Endothelial cell of umbilical vein (primary cell): ENCODE results near the gene GOLGA1. TPM values are rescaled to one million over a fixed set of nuclear protein-coding genes. Genes with fewer than 3 reads are reported as not detected.

Source experiments
- BruUV-seq: library from RNA; stranded (reverse); fragments of 400-500 nt; replicated peaks from 2 replicates; lab custom pipeline; 2021; lab: Mats Ljungman, UMichigan
- CTCF ChIA-PET: fragments of 300-600, 350-600 bp; sonication (Branson Sonifier 250); formaldehyde crosslinking; loops from one replicate; lab custom pipeline; 2021; ENCODE audit warnings: antibody characterized with exemption, inconsistent platforms; lab: Charles Lee
- POLR2A ChIA-PET: fragments of 300-600, 350-600 bp; sonication (Branson Sonifier 250); formaldehyde crosslinking; loops from one replicate; lab custom pipeline; 2021; ENCODE audit warnings: antibody characterized with exemption, inconsistent platforms; lab: Charles Lee
- DNase-seq: peaks from one replicate; pipeline ENCODE4 v3.0.0-alpha.2; 2011; ENCODE audit warnings: low read depth, low spot score
- FAIRE-seq: peaks from 2 replicates; lab custom pipeline; 2011; peaks lifted over from hg19 to GRCh38; lab: Jason Lieb, UNC
- H2AFZ ChIP-seq: 2 replicates; pipeline ENCODE4 v1.6.0; 2012; ENCODE audit warnings: low read depth, low read length, control low read depth, inconsistent platforms
- H3K27ac ChIP-seq: 2 replicates; pipeline ENCODE4 v1.5.1; 2011; ENCODE audit warnings: low read depth, mild to moderate bottlenecking, control low read depth, low read length, moderate library complexity; ENCODE audit not compliant: insufficient read depth
- H3K27me3 ChIP-seq, 2 experiments: 2 replicates each; pipeline versions ENCODE4 v1.6.0 to v1.6.1; 2011; ENCODE audit warnings: low read length in 2 of 2, mixed read lengths in 1 of 2; ENCODE audit not compliant: control insufficient read depth in 2 of 2, insufficient read depth in 2 of 2
- H3K36me3 ChIP-seq, 2 experiments: 2 replicates in 1 of 2; 3 replicates in 1 of 2; pipeline ENCODE4 v1.5.1; 2011; ENCODE audit warnings: low read length in 2 of 2, mild to moderate bottlenecking in 1 of 2, moderate library complexity in 1 of 2; ENCODE audit not compliant: control insufficient read depth in 2 of 2, insufficient read depth in 2 of 2; ENCODE audit errors: extremely low read depth in 1 of 2
- H3K4me1 ChIP-seq: 3 replicates; pipeline ENCODE4 v1.5.1; 2011; ENCODE audit warnings: mild to moderate bottlenecking, low read length; ENCODE audit not compliant: control insufficient read depth, insufficient read depth; ENCODE audit errors: extremely low read depth
- H3K4me2 ChIP-seq: 2 replicates; pipeline ENCODE4 v1.6.1; 2011; ENCODE audit warnings: low read length, control low read depth, mixed read lengths; ENCODE audit not compliant: insufficient read depth
- H3K4me3 ChIP-seq, 3 experiments: fragments of 200-600 bp in 1 of 3; sonication (generic), shearing (Covaris generic) in 1 of 3; replicated peaks in 1 of 3; 2 replicates each; pipeline ENCODE4 v1.5.1; 2011 to 2016; ENCODE audit warnings: control low read depth in 3 of 3, low read length in 3 of 3, mild to moderate bottlenecking in 2 of 3, inconsistent platforms in 1 of 3, low read depth in 1 of 3, moderate library complexity in 1 of 3; ENCODE audit not compliant: insufficient read depth in 1 of 3
- H3K79me2 ChIP-seq: 2 replicates; pipeline ENCODE4 v1.6.0; 2012; ENCODE audit warnings: low read length, inconsistent platforms; ENCODE audit not compliant: control insufficient read depth, insufficient read depth
- H3K9ac ChIP-seq: replicated peaks from 2 replicates; pipeline ENCODE3; 2011; ENCODE audit warnings: low read length, control low read depth; ENCODE audit not compliant: insufficient read depth; ENCODE audit errors: extremely low read depth
- H3K9me1 ChIP-seq: replicated peaks from 3 replicates; pipeline ENCODE4 v1.6.0; 2011; ENCODE audit warnings: mild to moderate bottlenecking, low read length; ENCODE audit not compliant: control insufficient read depth, insufficient read depth; ENCODE audit errors: extremely low read depth
- H3K9me3 ChIP-seq: replicated peaks from 2 replicates; pipeline ENCODE4 v1.5.1; 2012; ENCODE audit warnings: low read length, inconsistent platforms; ENCODE audit not compliant: control insufficient read depth, insufficient read depth
- H4K20me1 ChIP-seq: replicated peaks from 2 replicates; pipeline ENCODE3; 2011; ENCODE audit warnings: mild to moderate bottlenecking, low read length; ENCODE audit not compliant: control insufficient read depth, insufficient read depth; ENCODE audit errors: extremely low read depth
- CTCF ChIP-seq, 2 donors: IDR thresholded peaks; 1 replicate in 1 of 2; 2 replicates in 1 of 2; pipeline ENCODE4 v1.5.1; 2011; ENCODE audit warnings: low read length in 2 of 2, mild to moderate bottlenecking in 2 of 2, moderate library complexity in 2 of 2, control low read depth in 1 of 2, inconsistent platforms in 1 of 2, low read depth in 1 of 2; ENCODE audit not compliant: insufficient read depth in 1 of 2; ENCODE audit errors: extremely low read depth in 1 of 2
- EZH2 ChIP-seq: IDR thresholded peaks from 2 replicates; pipeline ENCODE4 v1.6.1; 2012; ENCODE audit warnings: borderline replicate concordance, low read depth, mild to moderate bottlenecking, moderate library complexity, low read length, inconsistent platforms; ENCODE audit not compliant: severe bottlenecking
- FOS ChIP-seq: IDR thresholded peaks from 2 replicates; pipeline ENCODE4 v1.6.1; 2011; ENCODE audit warnings: mild to moderate bottlenecking, low read length, moderate library complexity, borderline replicate concordance; ENCODE audit not compliant: insufficient read depth
- GATA2 ChIP-seq: IDR thresholded peaks from 2 replicates; pipeline ENCODE4 v1.7.0; 2011; ENCODE audit warnings: low read depth, mild to moderate bottlenecking, moderate library complexity, mixed read lengths, low read length; ENCODE audit not compliant: insufficient read length, insufficient read depth
- JUN ChIP-seq: IDR thresholded peaks from 2 replicates; pipeline ENCODE4 v1.6.1; 2011; ENCODE audit warnings: borderline replicate concordance, low read depth; ENCODE audit not compliant: insufficient read length, insufficient read depth
- MAX ChIP-seq: IDR thresholded peaks from 2 replicates; pipeline ENCODE4 v1.6.1; 2011; ENCODE audit not compliant: insufficient read depth, insufficient read length
- MYC ChIP-seq: IDR thresholded peaks from one replicate; pipeline ENCODE4 v1.6.1; 2011; ENCODE audit warnings: mild to moderate bottlenecking, low read depth, low read length
- POLR2A ChIP-seq: IDR thresholded peaks from 2 replicates; pipeline ENCODE4 v1.6.1; 2012; ENCODE audit warnings: low read depth, mild to moderate bottlenecking, control low read depth, low read length
- POLR2AphosphoS5 ChIP-seq: IDR thresholded peaks from 2 replicates; pipeline ENCODE4 v1.6.1; 2012; ENCODE audit warnings: low read depth, mild to moderate bottlenecking, control low read depth, low read length, moderate library complexity; ENCODE audit not compliant: insufficient read depth
- dilution Hi-C: fragments of 300-500 bp; cut with MboI; formaldehyde crosslinking; loops from one replicate; pipeline ENCODE4 v1.15.0; 2019; ENCODE audit warnings: low sequenced_read_pairs; ENCODE audit not compliant: extremely low pct_ligation_motif_present
- intact Hi-C: fragments of 100-400 bp; cut with micrococcal nuclease; formaldehyde crosslinking; loops from one replicate; pipeline ENCODE4 v1.10.0; 2022
- polyA plus RNA-seq, 4 experiments: library from polyadenylated mRNA; depleted of rRNA in 3 of 4; stranded (reverse) in 3 of 4; unstranded in 1 of 4; fragments of >200 nt; gene quantifications; 2 replicates each; pipeline versions ENCODE4 v1.2.1 to v1.2.3, GENCODE V29; 2011 to 2012; ENCODE audit warnings: missing spikeins in 1 of 4
- total RNA-seq: library from RNA; stranded (reverse); gene quantifications from 2 replicates; pipeline ENCODE4 v1.2.3, GENCODE V29; 2021

Gene GOLGA1
- total and polyA plus RNA-seq, 2 donors (not counting 3 experiments of a cell fraction or from before 2014, with no cell fraction given) = 13.1 to 19.9 TPM

GRCh38 chr9:124878021-124878420, 62.9 kb downstream of the GOLGA1 start:
- H2AFZ ChIP-seq = no peak overlapping the region
- no peak overlapping the region for H3K4me3 ChIP-seq
- intact Hi-C loops = no loop called here
- H3K9me3 ChIP-seq = no peaks in the 10 kb centered on the region
- no peak overlapping the region for H3K4me2 ChIP-seq
- TF ChIP-seq MYC (no peak), GATA2 (no peak), EZH2 (no peak), JUN (no peak), POLR2A (no peak), POLR2AphosphoS5 (no peak), FOS (no peak), CTCF (IDR thresholded peaks at IDR 0.05; ENCODE audit: extremely low read depth in 1 of 2, insufficient read depth in 1 of 2, low read depth in 1 of 2, low read length in 2 of 2) (no peak), MAX (no peak)
- dilution Hi-C loops = no loop called here
- no peaks in the 10 kb centered on the region for H3K27me3 ChIP-seq
- H3K9ac ChIP-seq = no peak overlapping the region
- no peak overlapping the region for H3K27ac ChIP-seq
- H3K4me1 ChIP-seq = no peaks in the 10 kb centered on the region
- BruUV-seq = no TSS peak
- POLR2A ChIA-PET = interaction anchor here (0.5 to 0.6 kb wide), 2 partner anchors 165 to 387 kb away, joined by 3 to 4 read pairs; no protein-coding TSS in a partner anchor
- H3K79me2 ChIP-seq = peaks cover 32% of the 10 kb centered on the region
- H4K20me1 ChIP-seq = no peaks in the 10 kb centered on the region
- CTCF ChIA-PET = interaction anchor here (0.8 to 2.0 kb wide), 9 partner anchors 12 to 265 kb away, joined by 3 to 6 read pairs (median 3); partner anchors contain the start of genes ARPC5L, OLFML2A and SCAI
- DNase-seq (no peak), FAIRE-seq (peak; percentile 28)
- no peaks in the 10 kb centered on the region for H3K9me1 ChIP-seq
- H3K36me3 ChIP-seq = peaks cover 33 to 52% of the 10 kb centered on the region in 2 experiments
